ENCODE data around the gene NEDD4. TPM values are rescaled to one million over a fixed set of nuclear protein-coding genes. Genes with fewer than 3 reads are reported as not detected.
"Not testable (repeated sequence)": the region's sequence is repeated elsewhere in the genome, so short reads cannot be mapped to it uniquely, and the experiment has no call there.

The NEDD4 gene
- total and polyA plus RNA-seq, 10 of the 15 experiments (the other 5 are each of a cell fraction or from before 2014, with no cell fraction given): 1.3 to 7.7 (median 4.4) TPM

DNA sequence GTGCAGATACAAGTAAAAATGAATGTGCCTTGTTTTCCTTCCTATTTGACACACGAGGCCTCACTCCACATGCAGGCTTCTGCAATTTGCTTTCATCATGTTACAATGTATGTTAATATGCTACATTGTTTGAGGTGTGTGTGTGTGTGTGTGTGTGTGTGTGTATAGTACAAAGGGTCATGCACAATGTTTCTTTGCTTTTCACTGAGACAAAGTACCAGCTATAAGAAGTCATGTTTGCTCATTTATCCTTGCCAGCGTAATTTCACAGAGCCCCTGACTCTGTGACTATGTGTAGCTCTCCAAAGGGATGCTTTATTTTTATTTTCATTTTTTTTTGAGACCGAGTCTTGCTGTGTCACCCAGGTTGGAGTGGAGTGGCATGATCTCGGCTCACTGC lies 38.0 kb upstream of the NEDD4 start:
- FAIRE-seq (no peak), ATAC-seq (no peak), DNase-seq (ENCODE audit: low read depth, low spot score) (no peak)
- no TSS peak for BruUV-seq (replicated peaks)
- TF ChIP-seq ETV6 (conservative IDR thresholded peaks at IDR 0.05 in 1 of 2, IDR thresholded peaks at IDR 0.05 in 1 of 2; ENCODE audit: borderline replicate concordance in 1 of 2, low read depth in 1 of 2) (no peak), RELA (IDR thresholded peaks at IDR 0.05; ENCODE audit: borderline replicate concordance, partially characterized antibody) (no peak), MYC (IDR thresholded peaks at IDR 0.05; ENCODE audit: insufficient read depth, insufficient read length, insufficient replicate concordance, low read length, severe bottlenecking) (no peak), FOXM1 (IDR thresholded peaks at IDR 0.05; ENCODE audit: low read depth, low read length) (no peak), MXI1 (IDR thresholded peaks at IDR 0.05; ENCODE audit: low read depth, low read length) (no peak), ZNF24 (IDR thresholded peaks at IDR 0.05) (no peak)
- WGBS (ENCODE audit: insufficient coverage, insufficient replicate concordance, low lambda C conversion rate, missing lambda C conversion rate): 28% methylated on average over 4 of the region's 4 CpGs
- no peaks in the 10 kb centered on the region for H3K27me3 ChIP-seq (replicated peaks in 1 of 2; ENCODE audit: control insufficient read depth in 2 of 2, insufficient read depth in 2 of 2, low read length in 1 of 2)
- no peaks in the 10 kb centered on the region for H3K79me2 ChIP-seq (ENCODE audit: control insufficient read depth, insufficient read depth, low read length)
- in situ Hi-C loops (cut with MboI): no loop called here
- CTCF ChIA-PET: no interaction called here
- no peak overlapping the region for H3K4me3 ChIP-seq
- H3K27ac ChIP-seq (ENCODE audit: control insufficient read depth, insufficient read depth): no peak overlapping the region
- RAD21 ChIA-PET (ENCODE audit: unreplicated experiment): no interaction called here
- H4K20me1 ChIP-seq (ENCODE audit: control insufficient read depth, insufficient read depth): no peaks in the 10 kb centered on the region
- SMC1A ChIA-PET (ENCODE audit: uncharacterized antibody, unreplicated experiment): no interaction called here
- H3K4me1 ChIP-seq (ENCODE audit: control insufficient read depth, insufficient read depth, low read length): no peaks in the 10 kb centered on the region
- H2AFZ ChIP-seq (ENCODE audit: control insufficient read depth, low read depth, low read length): no peak overlapping the region
- H3K36me3 ChIP-seq (ENCODE audit: control insufficient read depth in 2 of 2, insufficient read depth in 2 of 2, low read length in 1 of 2): no peaks in the 10 kb centered on the region
- no peaks in the 10 kb centered on the region for H3K9me3 ChIP-seq (replicated peaks; ENCODE audit: control insufficient read depth, insufficient read depth, low read length)
- intact Hi-C loops (cut with micrococcal nuclease; ENCODE audit: unreplicated experiment): no loop called here
- H3K9ac ChIP-seq (ENCODE audit: control insufficient read depth, insufficient read depth, low read length): no peak overlapping the region
- H3K4me2 ChIP-seq (ENCODE audit: control insufficient read depth, insufficient read depth): no peak overlapping the region
- POLR2A ChIA-PET: no interaction called here

DNA sequence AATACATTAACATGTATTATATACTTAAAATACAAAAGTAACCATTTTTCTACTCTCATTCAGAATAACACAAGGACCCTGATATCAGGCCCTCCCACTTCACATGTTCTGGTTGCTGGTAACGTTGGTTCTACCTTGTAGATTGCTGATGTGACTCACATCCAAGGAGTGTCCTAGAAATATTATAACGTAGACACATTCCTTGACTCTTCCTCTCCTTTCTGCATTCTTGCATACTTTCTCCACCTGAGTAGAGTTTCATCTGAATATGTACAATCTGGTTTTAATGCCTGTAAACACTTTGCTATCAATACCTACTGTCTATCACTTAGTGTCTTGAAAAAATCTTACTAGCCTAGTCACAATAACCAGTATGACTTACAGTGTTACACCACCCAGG lies 35.0 kb upstream of the NEDD4 start:
- POLR2A ChIA-PET: no interaction called here
- Histone ChIP-seq H2AFZ (ENCODE audit: control insufficient read depth, low read depth, low read length) (no peak overlapping the region), H3K9ac (ENCODE audit: control insufficient read depth, insufficient read depth, low read length) (no peak overlapping the region), H4K20me1 (ENCODE audit: control insufficient read depth, insufficient read depth) (no peaks in the 10 kb centered on the region), H3K4me1 (ENCODE audit: control insufficient read depth, insufficient read depth, low read length) (no peaks in the 10 kb centered on the region), H3K79me2 (ENCODE audit: control insufficient read depth, insufficient read depth, low read length) (no peaks in the 10 kb centered on the region), H3K4me2 (ENCODE audit: control insufficient read depth, insufficient read depth) (no peak overlapping the region), H3K27me3 (replicated peaks in 1 of 2; ENCODE audit: control insufficient read depth in 2 of 2, insufficient read depth in 2 of 2, low read length in 1 of 2) (no peaks in the 10 kb centered on the region), H3K36me3 (ENCODE audit: control insufficient read depth in 2 of 2, insufficient read depth in 2 of 2, low read length in 1 of 2) (no peaks in the 10 kb centered on the region), H3K9me3 (replicated peaks; ENCODE audit: control insufficient read depth, insufficient read depth, low read length) (no peaks in the 10 kb centered on the region), H3K27ac (ENCODE audit: control insufficient read depth, insufficient read depth) (no peak overlapping the region), H3K4me3 (no peak overlapping the region)
- CTCF ChIA-PET: interaction anchor here (0.6 kb wide), 1 partner anchor 67 kb away, joined by 3 read pairs; no protein-coding TSS in a partner anchor
- WGBS (ENCODE audit: insufficient coverage, insufficient replicate concordance, low lambda C conversion rate, missing lambda C conversion rate): 0% methylated on average over 2 of the region's 2 CpGs
- no TSS peak for BruUV-seq (replicated peaks)
- RAD21 ChIA-PET (ENCODE audit: unreplicated experiment): no interaction called here
- TF ChIP-seq ASH2L (IDR thresholded peaks at IDR 0.05; ENCODE audit: borderline replicate concordance, low read depth) (no peak), NR2C2 (IDR thresholded peaks at IDR 0.05; ENCODE audit: borderline replicate concordance, control insufficient read depth, insufficient read length, low read depth) (no peak), WRNIP1 (IDR thresholded peaks at IDR 0.05; ENCODE audit: borderline replicate concordance, low read depth, low read length) (no peak), ZBED1 (IDR thresholded peaks at IDR 0.05; ENCODE audit: borderline replicate concordance) (no peak)
- TF ChIP-seq, protein P1, sequence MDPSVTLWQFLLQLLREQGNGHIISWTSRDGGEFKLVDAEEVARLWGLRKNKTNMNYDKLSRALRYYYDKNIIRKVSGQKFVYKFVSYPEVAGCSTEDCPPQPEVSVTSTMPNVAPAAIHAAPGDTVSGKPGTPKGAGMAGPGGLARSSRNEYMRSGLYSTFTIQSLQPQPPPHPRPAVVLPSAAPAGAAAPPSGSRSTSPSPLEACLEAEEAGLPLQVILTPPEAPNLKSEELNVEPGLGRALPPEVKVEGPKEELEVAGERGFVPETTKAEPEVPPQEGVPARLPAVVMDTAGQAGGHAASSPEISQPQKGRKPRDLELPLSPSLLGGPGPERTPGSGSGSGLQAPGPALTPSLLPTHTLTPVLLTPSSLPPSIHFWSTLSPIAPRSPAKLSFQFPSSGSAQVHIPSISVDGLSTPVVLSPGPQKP (IDR thresholded peaks at IDR 0.05; ENCODE audit: low read depth, low read length): no peak
- DNase-seq (ENCODE audit: low read depth, low spot score): no peak
- intact Hi-C loops (cut with micrococcal nuclease; ENCODE audit: unreplicated experiment) (no loop called here), in situ Hi-C loops (cut with MboI) (no loop called here)
- SMC1A ChIA-PET (ENCODE audit: uncharacterized antibody, unreplicated experiment): no interaction called here
- no peak for ATAC-seq
- no peak for FAIRE-seq

DNA sequence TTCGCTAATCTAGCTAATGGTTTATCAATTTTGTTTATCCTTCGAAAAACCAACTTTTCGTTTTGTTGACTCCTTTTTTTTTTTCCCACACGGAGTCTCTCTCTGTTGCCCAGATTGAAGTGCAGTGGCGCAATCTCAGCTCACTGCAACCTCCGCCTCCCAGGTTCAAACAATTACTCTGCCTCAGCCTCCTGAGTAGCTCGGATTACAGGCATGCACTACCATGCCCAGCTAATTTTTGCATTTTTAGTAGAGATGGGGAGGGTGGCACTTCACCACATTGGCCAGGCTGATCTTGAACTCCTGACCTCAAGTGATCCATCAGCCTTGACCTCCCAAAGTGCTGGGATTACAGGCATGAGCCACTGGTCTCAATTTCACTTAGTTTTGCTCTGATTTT lies 29.7 kb upstream of the NEDD4 start:
- H3K9me3 ChIP-seq (replicated peaks; ENCODE audit: control insufficient read depth, insufficient read depth, low read length); ATAC-seq; H3K4me1 ChIP-seq (ENCODE audit: control insufficient read depth, insufficient read depth, low read length); H3K4me3 ChIP-seq; H3K79me2 ChIP-seq (ENCODE audit: control insufficient read depth, insufficient read depth, low read length); H3K27ac ChIP-seq (ENCODE audit: control insufficient read depth, insufficient read depth); H3K9ac ChIP-seq (ENCODE audit: control insufficient read depth, insufficient read depth, low read length); in situ Hi-C loops (cut with MboI); FAIRE-seq; H2AFZ ChIP-seq (ENCODE audit: control insufficient read depth, low read depth, low read length); intact Hi-C loops (cut with micrococcal nuclease; ENCODE audit: unreplicated experiment); SMC1A ChIA-PET (ENCODE audit: uncharacterized antibody, unreplicated experiment); H3K36me3 ChIP-seq (ENCODE audit: control insufficient read depth in 2 of 2, insufficient read depth in 2 of 2, low read length in 1 of 2); H3K27me3 ChIP-seq (replicated peaks in 1 of 2; ENCODE audit: control insufficient read depth in 2 of 2, insufficient read depth in 2 of 2, low read length in 1 of 2); CTCF ChIA-PET; DNase-seq (ENCODE audit: low read depth, low spot score); BruUV-seq (replicated peaks); H4K20me1 ChIP-seq (ENCODE audit: control insufficient read depth, insufficient read depth); RAD21 ChIA-PET (ENCODE audit: unreplicated experiment); H3K4me2 ChIP-seq (ENCODE audit: control insufficient read depth, insufficient read depth): not testable (repeated sequence)
- WGBS (ENCODE audit: insufficient coverage, insufficient replicate concordance, low lambda C conversion rate, missing lambda C conversion rate): 61% methylated on average over 7 of the region's 7 CpGs
- POLR2A ChIA-PET: interaction anchor here (0.6 kb wide), 1 partner anchor 532 kb away, joined by 3 read pairs; no protein-coding TSS in a partner anchor

Data from GM12878 (cell line).